GM18505 (cell line): ENCODE data around the gene ZNF598.
"Not testable (repeated sequence)": the region's sequence is repeated elsewhere in the genome, so short reads cannot be mapped to it uniquely, and the experiment has no call there.

Experiments
- ATAC-seq: cut with Tn5 transposase; IDR thresholded peaks from one replicate; pipeline ENCODE4 v1.9.1; 2021; ENCODE audit not compliant: unreplicated experiment
- POLR2A ChIP-seq: IDR thresholded peaks from 4 replicates; pipeline ENCODE4 v1.6.1; 2011; ENCODE audit warnings: borderline replicate concordance; ENCODE audit not compliant: insufficient read depth, insufficient read length; ENCODE audit errors: extremely low read depth

The ZNF598 gene

GRCh38 chr16:2026461-2027023 lies 16.9 kb upstream of the ZNF598 start, which contains the start of gene NHERF2:
Gene NHERF2, plus strand, starts transcription at chr16:2026902. Its CDS starts 104 bp downstream, at chr16:2027006.
- TF ChIP-seq POLR2A = no peak
- ATAC-seq = no peak

- no peak for ATAC-seq
- no peak for TF ChIP-seq POLR2A
Measured at GRCh38 chr16:2025878-2026460, 16.3 kb upstream of the ZNF598 start.

GRCh38 chr16:2025251-2025650 lies 15.6 kb upstream of the ZNF598 start:
- ATAC-seq = no peak
- TF ChIP-seq POLR2A = no peak

GRCh38 chr16:2024032-2024420 lies 14.4 kb upstream of the ZNF598 start:
- no peak for ATAC-seq
- TF ChIP-seq POLR2A = no peak

- TF ChIP-seq POLR2A = peak; percentile 48
- peak; percentile 53 for ATAC-seq
Measured at GRCh38 chr16:2023092-2024031, 13.7 kb upstream of the ZNF598 start.

GRCh38 chr16:2022723-2023091 lies 13.1 kb upstream of the ZNF598 start:
- peak; percentile 16 for ATAC-seq
- no peak for TF ChIP-seq POLR2A

- TF ChIP-seq POLR2A = no peak
- ATAC-seq = no peak
Measured at GRCh38 chr16:2019921-2020831, 10.6 kb upstream of the ZNF598 start.

GRCh38 chr16:2019518-2019920 lies 9.9 kb upstream of the ZNF598 start, which contains the start of gene NPW:
Gene NPW, plus strand, starts transcription at chr16:2019785.
- no peak for ATAC-seq
- TF ChIP-seq POLR2A = no peak

GRCh38 chr16:2016407-2016922 lies 6.8 kb upstream of the ZNF598 start:
- no peak for ATAC-seq
- TF ChIP-seq POLR2A = no peak

GRCh38 chr16:2015947-2016208 lies 6.3 kb upstream of the ZNF598 start:
- ATAC-seq = no peak
- no peak for TF ChIP-seq POLR2A

- TF ChIP-seq POLR2A = no peak
- no peak for ATAC-seq
Measured at GRCh38 chr16:2015117-2015946, 5.7 kb upstream of the ZNF598 start.

- no peak for TF ChIP-seq POLR2A
- ATAC-seq = no peak
Measured at GRCh38 chr16:2013527-2013926, 3.9 kb upstream of the ZNF598 start.

- ATAC-seq = not testable (repeated sequence)
Measured at GRCh38 chr16:2011726-2012125, 2.1 kb upstream of the ZNF598 start.

- peak; percentile 32 for ATAC-seq
- TF ChIP-seq POLR2A = no peak
Measured at GRCh38 chr16:2009164-2009711, 383 bp downstream of the ZNF598 start.
